ENCODE results near the gene TMEFF1. TPM values are rescaled to one million over a fixed set of nuclear protein-coding genes. Genes with fewer than 3 reads are reported as not detected.
A peak's percentile ranks its signal among the peaks of the same experiment; 100 is the strongest.
"Not testable (repeated sequence)": the region's sequence is repeated elsewhere in the genome, so short reads cannot be mapped to it uniquely, and the experiment has no call there.

TMEFF1 gene
- total RNA-seq, 2 experiments from 2014 or later, result 0.24 to 0.95 TPM

DNA sequence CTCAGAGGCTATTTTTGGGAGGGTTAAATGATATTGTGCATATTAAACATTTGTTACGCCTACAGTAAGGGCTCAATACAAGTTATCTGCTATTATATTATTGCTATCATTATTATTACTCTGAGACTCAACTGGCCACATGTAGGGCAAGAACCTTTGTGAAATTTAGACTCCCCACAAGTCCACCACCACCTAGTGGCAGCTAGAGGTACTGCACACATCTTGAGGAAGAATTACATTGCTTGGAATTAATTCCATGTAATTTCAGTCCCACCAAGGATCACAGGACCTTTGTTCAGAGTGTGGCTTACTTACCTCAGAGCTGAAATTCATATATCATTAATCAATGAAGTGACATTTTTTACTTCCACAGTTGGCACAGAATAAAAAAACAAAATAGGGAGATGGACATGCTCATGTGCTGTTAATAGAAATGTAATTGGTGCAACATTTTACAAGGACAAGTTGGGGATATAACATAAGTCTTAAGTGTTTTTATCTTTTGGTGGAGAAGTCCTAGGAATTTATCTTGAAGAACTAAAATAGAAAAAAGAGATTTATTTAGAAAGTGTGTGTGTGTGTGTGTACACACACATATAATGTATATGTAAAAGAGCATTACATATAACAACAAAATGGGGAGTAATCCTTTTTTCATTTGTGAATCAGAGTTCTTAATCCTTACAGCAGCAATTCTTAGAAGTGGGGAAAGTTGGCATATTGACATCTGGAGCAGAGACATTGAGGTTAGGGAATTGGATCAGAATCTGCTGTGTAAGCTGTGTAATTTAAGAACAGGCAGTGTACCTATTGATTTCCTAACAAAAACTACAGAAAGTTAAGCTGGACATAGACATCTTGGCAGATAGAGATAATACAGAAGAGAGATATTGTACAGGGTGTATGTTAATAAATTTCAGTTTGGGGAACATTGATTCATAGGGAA, 34.8 kb upstream of the TMEFF1 start:
- intact Hi-C loops (cut with micrococcal nuclease), result loop anchor here (5.0 to 10.0 kb wide), 3 partner anchors 159 to 1253 kb away; no protein-coding TSS in a partner anchor
- Mint-ChIP-seq H3K9me3 (no peaks in the 10 kb centered on the region), H3K36me3 (peaks cover 6% of the 10 kb centered on the region), H3K4me3 (no peak overlapping the region), H3K27ac (no peak overlapping the region), H3K27me3 (no peaks in the 10 kb centered on the region), H3K4me1 (ENCODE audit: low read depth) (no peaks in the 10 kb centered on the region)
- DNase-seq, result peak; percentile 68
- ChIA-PET CTCF (interaction anchor here (0.9 to 4.4 kb wide), 23 partner anchors 9 to 410 kb away, joined by 3 to 48 read pairs (median 4); partner anchors contain the start of genes MSANTD3 and TEX10), POLR2A (interaction anchor here (1.3 kb wide), 1 partner anchor 11 kb away, joined by 7 read pairs; the partner anchor contains the start of gene MSANTD3)

DNA sequence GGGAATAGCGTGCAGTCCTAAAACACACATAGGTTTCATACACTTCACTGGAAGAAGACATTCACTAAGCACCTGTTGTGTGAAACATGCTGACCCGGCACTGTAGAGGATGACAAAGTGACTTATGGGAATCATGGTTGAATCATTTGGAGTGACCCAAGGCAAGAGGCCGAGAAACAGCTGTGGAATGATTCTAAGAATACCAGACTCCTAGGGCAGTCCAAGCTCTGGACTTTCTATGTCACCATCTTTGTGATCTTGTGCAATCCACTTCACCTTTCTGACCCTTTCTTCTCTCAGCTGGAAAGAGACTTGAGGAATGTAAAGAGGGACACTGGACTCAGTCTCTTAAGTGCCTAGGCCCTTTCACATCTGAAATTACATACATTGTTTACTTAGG, 32.9 kb upstream of the TMEFF1 start:
- Mint-ChIP-seq H3K36me3 (peaks cover 11% of the 10 kb centered on the region), H3K9me3 (no peaks in the 10 kb centered on the region), H3K4me3 (no peak overlapping the region), H3K27me3 (no peaks in the 10 kb centered on the region), H3K4me1 (ENCODE audit: low read depth) (no peaks in the 10 kb centered on the region), H3K27ac (no peak overlapping the region)
- ChIA-PET CTCF (interaction anchor here (1.2 kb wide), 1 partner anchor 29 kb away, joined by 3 read pairs; no protein-coding TSS in a partner anchor), POLR2A (no interaction called here)
- DNase-seq, result no peak
- intact Hi-C loops (cut with micrococcal nuclease), result no loop called here

DNA sequence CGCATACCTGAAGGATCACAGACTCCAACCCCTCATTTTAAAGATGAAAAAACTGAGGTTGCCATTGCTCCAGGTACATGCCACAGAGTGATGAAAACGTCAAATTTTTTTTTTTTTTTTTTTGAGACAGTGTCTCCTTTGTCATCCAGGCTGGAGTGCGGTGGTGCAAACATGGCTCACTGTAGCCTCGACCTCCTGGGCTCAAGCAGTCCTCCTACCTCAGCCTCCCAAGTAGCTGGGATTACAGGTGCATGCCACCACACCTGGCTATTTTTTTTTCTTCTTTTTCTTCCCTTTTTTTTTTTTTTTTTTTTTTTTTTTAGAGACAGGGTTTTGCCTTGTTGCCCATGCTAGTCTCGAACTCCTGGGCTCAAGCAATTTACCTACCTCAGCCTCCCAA, 32.5 kb upstream of the TMEFF1 start:
- DNase-seq; POLR2A ChIA-PET; H3K4me3 Mint-ChIP-seq; H3K9me3 Mint-ChIP-seq; H3K27ac Mint-ChIP-seq; H3K27me3 Mint-ChIP-seq; intact Hi-C loops (cut with micrococcal nuclease); H3K4me1 Mint-ChIP-seq (ENCODE audit: low read depth): not testable (repeated sequence)
- peaks cover 11% of the 10 kb centered on the region for H3K36me3 Mint-ChIP-seq
- CTCF ChIA-PET, result interaction anchor here (1.0 to 1.2 kb wide), 2 partner anchors 29 to 77 kb away, joined by 3 read pairs; no protein-coding TSS in a partner anchor

DNA sequence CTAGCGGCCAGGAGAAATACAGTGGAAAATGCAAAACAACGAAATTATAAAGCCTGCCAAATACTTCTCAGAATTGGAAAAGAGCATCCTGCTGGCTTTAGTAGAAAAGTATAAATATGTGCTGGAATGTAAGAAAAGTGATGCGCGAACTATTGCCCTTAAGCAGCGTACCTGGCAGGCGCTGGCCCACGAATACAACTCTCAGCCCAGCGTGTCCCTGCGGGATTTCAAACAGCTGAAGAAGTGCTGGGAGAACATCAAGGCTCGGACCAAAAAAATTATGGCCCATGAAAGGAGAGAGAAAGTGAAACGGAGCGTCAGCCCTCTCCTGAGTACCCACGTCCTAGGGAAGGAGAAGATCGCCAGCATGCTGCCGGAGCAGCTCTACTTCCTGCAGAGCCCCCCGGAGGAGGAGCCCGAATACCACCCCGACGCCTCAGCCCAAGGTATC, 31.0 kb upstream of the TMEFF1 start:
- CTCF ChIA-PET, result interaction anchor here (0.9 kb wide), 1 partner anchor 117 kb away, joined by 3 read pairs; no protein-coding TSS in a partner anchor

DNA sequence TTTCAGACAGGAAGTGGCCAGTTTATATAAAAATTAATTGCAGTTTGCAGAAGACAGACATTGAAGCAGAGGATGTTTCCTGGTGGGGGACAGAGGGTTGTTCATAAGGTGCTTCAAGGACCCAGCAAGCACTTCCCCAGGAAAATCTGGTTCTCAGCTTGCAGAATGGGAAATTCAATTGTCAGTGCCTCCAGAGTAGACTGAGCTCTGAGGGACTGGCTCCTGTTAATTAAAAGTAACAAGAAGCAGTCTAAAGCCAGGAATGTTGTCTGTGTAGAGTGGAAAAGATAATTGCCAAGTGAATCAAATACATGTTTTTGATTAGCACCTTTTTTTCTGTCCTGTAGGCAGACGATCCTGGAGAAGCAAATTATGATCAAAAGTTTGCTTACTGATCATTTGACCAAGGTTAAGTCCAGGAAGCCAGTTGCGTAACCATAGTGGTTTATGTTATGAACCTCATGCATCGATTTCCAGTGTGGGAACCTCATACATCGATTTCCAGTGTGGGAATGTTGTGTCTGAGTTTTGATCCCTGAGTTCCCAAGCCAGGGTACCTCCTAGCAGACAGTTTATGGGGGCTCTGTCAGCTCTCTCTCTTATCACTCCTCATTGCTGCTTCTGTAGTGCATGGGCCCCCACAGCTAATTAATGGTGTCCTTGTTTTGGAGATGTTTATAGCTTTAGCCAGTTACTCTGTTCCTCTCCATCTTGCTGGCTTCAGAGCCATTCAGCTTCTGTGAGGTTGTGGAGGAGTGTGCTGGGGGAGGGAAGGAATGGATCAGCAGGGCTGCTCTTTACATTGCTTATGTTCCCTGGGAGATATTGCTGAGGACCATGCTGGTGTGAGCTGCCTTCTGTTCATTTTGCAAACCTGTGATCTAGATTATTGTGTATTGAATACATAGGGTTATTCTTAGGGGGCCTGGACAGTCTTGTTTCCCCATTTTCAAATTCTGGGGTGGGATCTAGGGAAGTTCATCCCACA, 28.9 kb upstream of the TMEFF1 start:
- intact Hi-C loops (cut with micrococcal nuclease), result no loop called here
- Mint-ChIP-seq H3K9me3 (no peaks in the 10 kb centered on the region), H3K4me3 (no peak overlapping the region), H3K4me1 (ENCODE audit: low read depth) (no peaks in the 10 kb centered on the region), H3K27ac (no peak overlapping the region), H3K36me3 (peaks cover 15% of the 10 kb centered on the region), H3K27me3 (no peaks in the 10 kb centered on the region)
- CTCF ChIA-PET, result no interaction called here
- DNase-seq, result no peak
- POLR2A ChIA-PET, result no interaction called here

More for the DNA sequence above, 31.0 kb upstream of the TMEFF1 start:
- no peak overlapping the region for H3K4me3 Mint-ChIP-seq
- no peaks in the 10 kb centered on the region for H3K27me3 Mint-ChIP-seq
- DNase-seq, result no peak
- intact Hi-C loops (cut with micrococcal nuclease), result no loop called here
- H3K9me3 Mint-ChIP-seq, result no peaks in the 10 kb centered on the region
- H3K36me3 Mint-ChIP-seq, result peaks cover 15% of the 10 kb centered on the region
- H3K27ac Mint-ChIP-seq, result no peak overlapping the region
- POLR2A ChIA-PET, result no interaction called here
- no peaks in the 10 kb centered on the region for H3K4me1 Mint-ChIP-seq (ENCODE audit: low read depth)

DNA sequence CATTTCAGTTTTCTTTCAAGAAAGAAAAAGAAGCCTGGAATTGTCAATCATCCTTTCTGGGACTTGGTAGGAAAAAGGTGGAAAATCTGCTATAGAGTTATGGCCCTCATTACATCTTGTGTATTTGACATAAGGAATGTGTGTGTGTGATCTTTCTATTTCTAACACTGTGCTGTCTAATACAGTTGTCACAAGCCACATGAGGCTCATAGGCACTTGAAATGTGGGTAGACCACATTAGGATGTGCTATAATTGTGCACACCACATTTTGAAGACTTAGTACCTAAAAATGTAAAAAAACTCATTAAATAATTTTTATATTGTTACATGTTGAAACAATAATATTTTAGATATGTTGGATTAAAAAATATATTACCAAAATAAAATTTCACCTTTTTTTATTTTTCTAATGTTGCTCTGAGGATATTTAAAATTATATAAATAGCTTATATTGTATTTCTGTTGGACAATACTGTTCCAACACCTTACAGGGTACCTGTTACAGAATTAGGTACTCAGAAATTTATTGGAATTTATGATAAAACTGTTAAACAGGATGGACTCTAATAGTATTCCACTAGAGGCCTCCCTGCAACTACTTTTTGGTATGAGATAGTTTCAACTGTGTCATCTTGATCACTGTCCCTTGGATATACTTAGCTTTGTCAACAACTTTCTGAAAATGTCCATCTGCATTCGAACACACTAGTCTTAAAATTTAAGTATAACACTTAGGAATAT, 27.6 kb upstream of the TMEFF1 start:
- POLR2A ChIA-PET, result no interaction called here
- DNase-seq, result no peak
- H3K27ac Mint-ChIP-seq, result no peak overlapping the region
- intact Hi-C loops (cut with micrococcal nuclease), result no loop called here
- H3K4me3 Mint-ChIP-seq, result no peak overlapping the region
- CTCF ChIA-PET, result interaction anchor here (0.5 to 1.1 kb wide), 3 partner anchors 8 to 151 kb away, joined by 3 read pairs; no protein-coding TSS in a partner anchor
- H3K4me1 Mint-ChIP-seq (ENCODE audit: low read depth), result peaks cover 6% of the 10 kb centered on the region
- H3K9me3 Mint-ChIP-seq, result no peaks in the 10 kb centered on the region
- no peaks in the 10 kb centered on the region for H3K27me3 Mint-ChIP-seq
- H3K36me3 Mint-ChIP-seq, result peaks cover 16% of the 10 kb centered on the region

DNA sequence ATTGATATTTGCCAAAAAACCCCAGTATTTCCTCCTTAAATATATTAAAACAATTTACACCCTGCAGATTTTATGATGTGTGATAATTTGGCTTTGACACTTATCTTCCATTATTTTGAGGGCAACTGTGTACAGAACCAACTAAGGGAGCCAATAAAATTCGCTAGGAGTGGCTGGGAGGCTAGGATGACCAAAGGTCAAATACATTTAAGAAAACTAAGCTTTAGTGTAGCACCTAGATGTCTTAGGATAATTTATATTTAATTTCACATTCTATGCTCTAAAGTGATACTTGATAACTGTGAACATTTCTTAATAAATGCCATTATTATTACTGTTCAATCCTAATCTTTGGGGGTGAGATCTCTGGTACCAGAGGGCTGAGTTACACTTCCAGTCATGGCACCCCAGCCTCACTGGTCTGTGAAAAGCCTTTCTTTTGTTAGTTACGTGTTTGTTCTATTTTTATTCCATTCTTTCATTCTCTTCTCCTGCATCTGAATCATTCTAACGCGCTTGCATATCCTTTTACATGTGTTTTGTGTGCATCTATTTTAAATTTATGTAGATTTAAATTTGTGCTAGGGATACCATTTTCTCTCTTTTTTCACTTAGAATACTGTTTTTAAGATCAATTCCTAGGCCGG, 26.9 kb upstream of the TMEFF1 start:
- Mint-ChIP-seq H3K27me3 (no peaks in the 10 kb centered on the region), H3K4me3 (no peak overlapping the region), H3K9me3 (no peaks in the 10 kb centered on the region), H3K4me1 (ENCODE audit: low read depth) (peaks cover 6% of the 10 kb centered on the region), H3K36me3 (peaks cover 23% of the 10 kb centered on the region), H3K27ac (no peak overlapping the region)
- POLR2A ChIA-PET, result no interaction called here
- no peak for DNase-seq
- intact Hi-C loops (cut with micrococcal nuclease), result no loop called here
- CTCF ChIA-PET, result interaction anchor here (0.5 to 1.1 kb wide), 2 partner anchors 9 to 147 kb away, joined by 3 read pairs; no protein-coding TSS in a partner anchor

DNA sequence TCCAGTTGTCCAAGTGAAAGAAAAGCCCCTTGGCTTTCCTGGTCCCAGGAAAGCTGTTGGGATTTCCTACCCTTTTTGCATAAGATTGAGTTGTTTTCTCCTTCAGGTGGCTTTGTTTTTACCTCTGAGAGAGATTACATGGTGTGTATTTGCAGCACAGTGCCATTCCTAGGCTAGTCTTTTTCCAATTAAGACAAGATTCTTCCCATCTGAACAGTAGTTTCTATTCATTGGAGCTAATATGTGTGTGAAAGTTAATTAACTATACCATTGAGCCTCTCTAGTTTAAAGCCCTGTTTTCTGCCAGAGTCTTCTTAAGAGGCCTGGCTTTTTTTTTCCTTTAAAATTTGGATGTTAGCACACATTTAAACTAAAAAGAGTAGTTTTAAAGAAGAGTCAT, 25.9 kb upstream of the TMEFF1 start:
- H3K27me3 Mint-ChIP-seq, result no peaks in the 10 kb centered on the region
- DNase-seq, result no peak
- H3K9me3 Mint-ChIP-seq, result no peaks in the 10 kb centered on the region
- POLR2A ChIA-PET, result no interaction called here
- H3K36me3 Mint-ChIP-seq, result peaks cover 25% of the 10 kb centered on the region
- intact Hi-C loops (cut with micrococcal nuclease), result no loop called here
- H3K27ac Mint-ChIP-seq, result no peak overlapping the region
- no peak overlapping the region for H3K4me3 Mint-ChIP-seq
- H3K4me1 Mint-ChIP-seq (ENCODE audit: low read depth), result peaks cover 6% of the 10 kb centered on the region
- CTCF ChIA-PET, result interaction anchor here (1.3 kb wide), 1 partner anchor 10 kb away, joined by 6 read pairs; no protein-coding TSS in a partner anchor

DNA sequence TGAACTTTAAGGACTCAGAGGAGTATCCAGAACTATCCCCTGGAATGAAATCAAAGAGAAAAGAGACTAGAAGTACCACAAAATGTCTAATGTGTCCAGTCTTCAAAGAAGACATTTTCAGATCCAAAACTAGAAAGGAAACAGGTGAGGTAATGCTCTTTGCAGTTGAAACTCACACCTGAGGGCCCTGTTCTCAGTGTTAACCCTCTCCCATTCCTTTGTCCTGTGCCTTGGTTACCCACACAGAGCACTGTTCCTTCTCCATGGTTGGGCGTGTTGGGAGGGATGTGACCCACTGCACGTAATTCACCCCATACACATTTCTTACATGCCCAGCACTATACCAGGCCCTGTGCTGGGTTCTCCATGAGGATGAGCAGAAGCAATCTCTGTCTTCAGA, 24.7 kb upstream of the TMEFF1 start:
- CTCF ChIA-PET, result no interaction called here
- no peaks in the 10 kb centered on the region for H3K9me3 Mint-ChIP-seq

DNA sequence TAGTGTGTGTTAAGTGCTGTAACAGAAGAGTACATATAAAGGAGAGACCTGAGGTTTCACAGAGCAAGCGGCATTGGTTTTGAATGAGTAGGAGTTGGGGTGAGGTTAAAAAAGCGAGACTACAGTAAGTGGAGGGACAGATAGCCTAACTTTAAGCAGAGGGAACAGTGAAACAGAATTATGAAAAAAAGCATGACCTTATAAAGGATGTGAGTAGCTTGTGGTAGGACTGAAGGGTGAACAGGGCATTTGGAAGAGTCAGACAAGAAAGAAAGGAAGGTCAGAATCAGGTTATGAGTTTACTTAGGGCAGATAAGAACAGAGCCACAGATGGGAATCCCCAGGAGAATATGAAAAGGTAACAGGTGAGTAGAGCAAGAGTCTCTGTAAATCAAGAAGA, 23.5 kb upstream of the TMEFF1 start:
- CTCF ChIA-PET, result interaction anchor here (0.9 kb wide), 1 partner anchor 11 kb away, joined by 3 read pairs; no protein-coding TSS in a partner anchor
- no peaks in the 10 kb centered on the region for H3K27me3 Mint-ChIP-seq
- peaks cover 28% of the 10 kb centered on the region for H3K36me3 Mint-ChIP-seq
- no peak overlapping the region for H3K27ac Mint-ChIP-seq
- DNase-seq, result no peak
- H3K4me3 Mint-ChIP-seq, result no peak overlapping the region
- POLR2A ChIA-PET, result no interaction called here
- H3K9me3 Mint-ChIP-seq, result no peaks in the 10 kb centered on the region
- intact Hi-C loops (cut with micrococcal nuclease), result no loop called here
- H3K4me1 Mint-ChIP-seq (ENCODE audit: low read depth), result peaks cover 6% of the 10 kb centered on the region

More for the DNA sequence above, 24.7 kb upstream of the TMEFF1 start:
- POLR2A ChIA-PET, result no interaction called here
- no peaks in the 10 kb centered on the region for H3K27me3 Mint-ChIP-seq
- H3K27ac Mint-ChIP-seq, result no peak overlapping the region
- intact Hi-C loops (cut with micrococcal nuclease), result no loop called here
- no peak overlapping the region for H3K4me3 Mint-ChIP-seq
- no peak for DNase-seq
- peaks cover 6% of the 10 kb centered on the region for H3K4me1 Mint-ChIP-seq (ENCODE audit: low read depth)
- peaks cover 32% of the 10 kb centered on the region for H3K36me3 Mint-ChIP-seq

DNA sequence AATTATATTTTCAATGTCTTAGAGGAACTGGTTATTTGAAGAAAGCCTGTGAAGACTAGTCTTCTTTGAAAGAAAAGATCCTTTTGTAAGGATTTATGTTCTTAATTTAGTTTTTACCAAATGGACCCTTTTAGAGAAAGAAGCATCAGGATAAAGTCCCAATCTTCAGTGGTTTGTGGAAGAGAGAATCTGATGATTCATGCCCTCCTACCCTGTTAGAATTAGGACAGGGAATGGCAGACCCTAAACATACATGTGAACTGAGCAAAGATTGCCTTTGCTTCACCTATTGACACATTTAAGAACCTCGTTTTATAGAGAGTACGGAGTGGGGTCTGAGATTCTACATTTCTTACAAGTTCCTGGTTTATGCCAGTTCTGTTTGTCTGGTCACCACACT, 20.1 kb upstream of the TMEFF1 start:
- no peak for DNase-seq
- peaks cover 6% of the 10 kb centered on the region for H3K4me1 Mint-ChIP-seq (ENCODE audit: low read depth)
- ChIA-PET POLR2A (no interaction called here), CTCF (interaction anchor here (3.1 kb wide), 1 partner anchor 15 kb away, joined by 14 read pairs; no protein-coding TSS in a partner anchor)
- H3K27me3 Mint-ChIP-seq, result no peaks in the 10 kb centered on the region
- H3K4me3 Mint-ChIP-seq, result no peak overlapping the region
- intact Hi-C loops (cut with micrococcal nuclease), result no loop called here
- peaks cover 23% of the 10 kb centered on the region for H3K36me3 Mint-ChIP-seq
- no peak overlapping the region for H3K27ac Mint-ChIP-seq
- H3K9me3 Mint-ChIP-seq, result no peaks in the 10 kb centered on the region

Measured in activated CD4-positive, alpha-beta memory T cell treated with anti-CD3 and anti-CD28 coated beads for 36 hours (primary cell).